ENCODE results near the gene POLG2. TPM values are rescaled to one million over a fixed set of nuclear protein-coding genes. Genes with fewer than 3 reads are reported as not detected.
A peak's percentile ranks its signal among the peaks of the same experiment; 100 is the strongest.

Gene POLG2
- total RNA-seq = 10 to 100 TPM; 36.4 to 42.9 TPM

- peak; percentile 98 for DNase-seq
- POLR2A ChIA-PET = interaction anchor here (0.6 to 4.3 kb wide), 12 partner anchors 9 to 911 kb away, joined by 3 to 179 read pairs (median 5); partner anchors contain the start of genes CEP95 and DDX5
- H3K4me3 Mint-ChIP-seq = peak within 1 kb of the TSS; percentile 100
- H3K4me1 Mint-ChIP-seq = peaks cover 69% of the 10 kb centered on the region
- H3K27ac Mint-ChIP-seq = peak within 1 kb of the TSS; percentile 100
- peak; percentile 86 for ATAC-seq (ENCODE audit: low read depth)
- H3K9me3 Mint-ChIP-seq = no peaks in the 10 kb centered on the region
- H3K27me3 Mint-ChIP-seq = no peaks in the 10 kb centered on the region
- H3K36me3 Mint-ChIP-seq = peaks cover 43% of the 10 kb centered on the region
These were observed at the start of gene POLG2 for GRCh38 chr17:64496786-64497564. Gene POLG2, minus strand, starts transcription at chr17:64497054. Its CDS starts 86 bp downstream, at chr17:64496968.

DNA sequence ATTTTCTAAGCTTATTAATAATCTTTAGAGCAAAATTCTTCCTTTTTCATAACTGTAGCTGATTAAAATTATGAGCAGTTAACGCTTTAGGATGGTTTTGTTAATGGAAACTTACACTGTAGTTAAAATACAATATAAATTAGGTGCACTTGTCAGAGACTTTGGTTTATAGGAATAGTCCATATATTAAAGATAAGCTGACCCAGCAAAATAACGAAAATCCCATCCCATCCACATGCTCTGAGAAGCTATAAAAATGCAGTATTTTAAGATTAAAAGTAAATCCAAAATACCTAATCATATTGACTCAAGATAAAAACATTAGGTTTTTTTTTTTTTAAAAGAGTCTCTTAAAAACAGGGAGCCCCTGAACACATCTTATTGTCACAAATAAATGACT is 47.9 kb upstream of the POLG2 start:
- POLR2A ChIA-PET = no interaction called here
- H3K4me1 Mint-ChIP-seq = no peaks in the 10 kb centered on the region
- no peak overlapping the region for H3K4me3 Mint-ChIP-seq
- no peak for DNase-seq
- no peak for ATAC-seq (ENCODE audit: low read depth)
- H3K9me3 Mint-ChIP-seq = no peaks in the 10 kb centered on the region
- H3K27me3 Mint-ChIP-seq = no peaks in the 10 kb centered on the region
- H3K27ac Mint-ChIP-seq = no peak overlapping the region
- peaks cover 1% of the 10 kb centered on the region for H3K36me3 Mint-ChIP-seq

DNA sequence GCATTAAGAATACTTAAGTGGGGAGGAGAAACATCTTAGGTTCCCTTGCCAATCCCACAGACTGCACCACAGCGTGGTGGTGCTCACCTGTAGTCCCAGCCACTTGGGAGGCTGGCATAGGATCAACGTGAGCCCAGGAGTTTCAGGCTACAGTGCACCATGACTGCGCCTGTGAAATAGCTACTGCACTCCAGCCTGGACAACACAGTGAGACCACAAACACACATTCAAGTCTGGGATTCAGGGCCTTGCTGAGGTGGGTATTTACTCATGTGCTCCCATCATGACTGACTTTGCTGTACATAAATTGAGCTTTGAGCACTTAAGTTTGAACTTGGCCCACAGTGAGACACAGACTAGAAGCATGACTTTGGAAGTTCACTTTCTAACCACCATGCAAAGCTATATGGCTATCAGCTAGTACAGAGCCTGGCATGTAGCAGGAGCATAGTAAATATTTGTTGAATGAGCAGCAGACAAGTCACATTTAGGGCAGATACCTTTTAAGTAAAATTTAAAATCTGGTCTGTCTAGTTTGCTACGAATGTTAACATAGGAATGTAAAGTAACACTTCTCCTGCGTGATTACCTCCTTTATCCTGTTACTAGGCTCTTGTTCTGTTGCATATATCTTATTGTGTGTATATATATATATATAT is 43.4 kb upstream of the POLG2 start:
- POLR2A ChIA-PET = interaction anchor here (1.3 kb wide), 1 partner anchor 35 kb away, joined by 3 read pairs; no protein-coding TSS in a partner anchor
- H3K27ac Mint-ChIP-seq = no peak overlapping the region

DNA sequence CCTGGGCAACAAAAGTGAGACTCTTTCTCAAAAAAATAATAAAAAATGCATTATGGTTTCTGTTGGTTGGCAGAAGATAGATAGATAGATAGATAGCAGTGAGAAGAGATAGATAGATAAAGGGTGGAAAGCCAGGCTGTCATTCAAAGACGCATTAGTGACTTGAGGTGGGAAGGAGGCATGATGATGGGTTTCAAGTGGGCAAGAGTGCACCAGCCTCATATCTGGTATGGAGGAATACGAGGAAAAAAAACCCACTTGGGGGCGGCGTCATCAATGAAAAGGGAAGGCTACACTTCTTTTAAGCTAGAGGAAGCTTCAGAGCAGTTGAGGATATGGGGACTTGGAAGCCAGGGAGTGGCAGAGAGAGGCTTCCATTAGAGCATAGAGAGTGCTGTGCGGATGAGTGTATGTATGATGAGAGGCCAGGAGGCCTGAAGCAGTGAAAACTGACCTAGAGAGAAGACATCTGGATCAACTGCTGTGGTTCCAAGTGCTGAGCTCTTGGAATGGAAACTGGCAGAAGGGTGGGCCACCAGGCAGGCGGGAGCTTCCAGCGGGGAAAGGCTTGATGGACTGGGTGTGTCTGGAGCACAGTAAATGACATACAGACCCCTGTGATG is 41.8 kb upstream of the POLG2 start:
- peaks cover 16% of the 10 kb centered on the region for H3K36me3 Mint-ChIP-seq
- POLR2A ChIA-PET = interaction anchor here (1.9 kb wide), 1 partner anchor 33 kb away, joined by 12 read pairs; the partner anchor contains the start of genes CEP95 and DDX5
- H3K27ac Mint-ChIP-seq = peak overlapping the region; percentile 31
- no peak overlapping the region for H3K4me3 Mint-ChIP-seq
- DNase-seq = no peak
- peaks cover 2% of the 10 kb centered on the region for H3K4me1 Mint-ChIP-seq
- ATAC-seq (ENCODE audit: low read depth) = no peak
- H3K9me3 Mint-ChIP-seq = no peaks in the 10 kb centered on the region
- H3K27me3 Mint-ChIP-seq = no peaks in the 10 kb centered on the region

More for the DNA sequence above, 43.4 kb upstream of the POLG2 start:
- Mint-ChIP-seq H3K9me3 (no peaks in the 10 kb centered on the region), H3K27me3 (no peaks in the 10 kb centered on the region), H3K4me1 (peaks cover 2% of the 10 kb centered on the region), H3K36me3 (peaks cover 12% of the 10 kb centered on the region), H3K4me3 (no peak overlapping the region)
- no peak for ATAC-seq (ENCODE audit: low read depth)
- no peak for DNase-seq

GRCh38 chr17:64537488-64537887 is 40.6 kb upstream of the POLG2 start:
- Mint-ChIP-seq H3K36me3 (peaks cover 18% of the 10 kb centered on the region), H3K27me3 (no peaks in the 10 kb centered on the region), H3K9me3 (no peaks in the 10 kb centered on the region), H3K4me3 (no peak overlapping the region), H3K27ac (no peak overlapping the region), H3K4me1 (peaks cover 2% of the 10 kb centered on the region)
- ATAC-seq (ENCODE audit: low read depth) (no peak), DNase-seq (no peak)
- POLR2A ChIA-PET = interaction anchor here (0.6 to 1.9 kb wide), 2 partner anchors 32 to 518 kb away, joined by 4 to 12 read pairs; partner anchors contain the start of genes CEP95 and DDX5

DNA sequence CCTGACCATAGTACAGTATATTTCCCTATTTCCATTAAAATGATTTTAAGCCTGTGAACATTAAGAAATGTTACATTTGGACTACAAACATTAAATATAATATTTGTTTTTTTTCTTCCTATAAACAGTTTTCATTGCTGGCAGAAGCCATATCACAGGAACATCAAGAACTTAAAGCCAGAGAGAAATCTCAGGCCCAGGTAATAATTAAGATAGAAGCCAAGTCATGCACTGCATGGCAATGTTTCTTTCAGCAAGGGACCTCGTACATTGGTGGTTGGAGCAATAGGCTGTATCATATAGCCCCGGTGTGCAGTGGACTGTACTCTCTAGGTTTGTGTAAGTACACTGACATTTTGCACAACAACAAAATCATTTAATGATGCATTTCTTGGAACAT is 40.1 kb upstream of the POLG2 start:
- peaks cover 18% of the 10 kb centered on the region for H3K36me3 Mint-ChIP-seq
- POLR2A ChIA-PET = interaction anchor here (0.6 kb wide), 1 partner anchor 518 kb away, joined by 4 read pairs; no protein-coding TSS in a partner anchor
- no peaks in the 10 kb centered on the region for H3K9me3 Mint-ChIP-seq
- peaks cover 2% of the 10 kb centered on the region for H3K4me1 Mint-ChIP-seq
- H3K4me3 Mint-ChIP-seq = no peak overlapping the region
- no peak overlapping the region for H3K27ac Mint-ChIP-seq
- ATAC-seq (ENCODE audit: low read depth) (no peak), DNase-seq (no peak)
- H3K27me3 Mint-ChIP-seq = no peaks in the 10 kb centered on the region

- ATAC-seq (ENCODE audit: low read depth) (no peak), DNase-seq (no peak)
- Mint-ChIP-seq H3K9me3 (no peaks in the 10 kb centered on the region), H3K4me3 (no peak overlapping the region), H3K27ac (no peak overlapping the region), H3K4me1 (peaks cover 2% of the 10 kb centered on the region), H3K36me3 (peaks cover 18% of the 10 kb centered on the region), H3K27me3 (no peaks in the 10 kb centered on the region)
- POLR2A ChIA-PET = no interaction called here
These were observed 38.5 kb upstream of the POLG2 start for GRCh38 chr17:64535357-64535756.

DNA sequence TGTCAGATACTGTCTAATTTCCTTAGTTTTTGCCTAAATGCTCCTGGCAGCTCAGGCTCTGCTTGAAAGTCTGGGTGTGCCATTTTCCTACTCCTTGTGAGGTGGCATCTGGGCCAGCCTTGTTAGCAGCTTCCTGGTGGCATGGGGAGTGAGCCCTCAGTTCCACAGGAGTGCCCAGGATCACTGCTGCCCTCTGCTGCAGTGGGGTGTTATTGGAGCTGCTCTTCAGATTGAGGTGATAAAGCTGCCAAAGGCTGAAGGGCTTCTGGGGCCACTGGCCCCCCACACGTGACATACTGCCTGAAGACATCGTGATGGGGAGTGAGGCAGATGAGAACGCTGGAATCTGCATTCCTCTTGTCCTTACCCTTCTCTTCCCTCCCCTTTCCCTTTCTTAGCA is 37.3 kb upstream of the POLG2 start:
- Mint-ChIP-seq H3K9me3 (no peaks in the 10 kb centered on the region), H3K4me1 (peaks cover 2% of the 10 kb centered on the region), H3K4me3 (no peak overlapping the region), H3K27ac (peak overlapping the region; percentile 69), H3K27me3 (no peaks in the 10 kb centered on the region), H3K36me3 (peaks cover 20% of the 10 kb centered on the region)
- DNase-seq (no peak), ATAC-seq (ENCODE audit: low read depth) (peak; percentile 36)
- POLR2A ChIA-PET = interaction anchor here (1.0 kb wide), 1 partner anchor 29 kb away, joined by 4 read pairs; no protein-coding TSS in a partner anchor

GRCh38 chr17:64533784-64534183 is 36.9 kb upstream of the POLG2 start:
- Mint-ChIP-seq H3K27me3 (no peaks in the 10 kb centered on the region), H3K4me1 (peaks cover 2% of the 10 kb centered on the region), H3K27ac (peak overlapping the region; percentile 69), H3K9me3 (no peaks in the 10 kb centered on the region), H3K36me3 (peaks cover 21% of the 10 kb centered on the region), H3K4me3 (no peak overlapping the region)
- DNase-seq = no peak
- POLR2A ChIA-PET = interaction anchor here (1.0 kb wide), 1 partner anchor 28 kb away, joined by 4 read pairs; no protein-coding TSS in a partner anchor
- ATAC-seq (ENCODE audit: low read depth) = no peak

GRCh38 chr17:64532409-64532808 is 35.6 kb upstream of the POLG2 start:
- no peak overlapping the region for H3K4me3 Mint-ChIP-seq
- ATAC-seq (ENCODE audit: low read depth) (no peak), DNase-seq (no peak)
- peaks cover 25% of the 10 kb centered on the region for H3K36me3 Mint-ChIP-seq
- H3K27ac Mint-ChIP-seq = no peak overlapping the region
- H3K27me3 Mint-ChIP-seq = no peaks in the 10 kb centered on the region
- H3K9me3 Mint-ChIP-seq = no peaks in the 10 kb centered on the region
- H3K4me1 Mint-ChIP-seq = peaks cover 2% of the 10 kb centered on the region
- POLR2A ChIA-PET = no interaction called here

GRCh38 chr17:64531955-64532371 is 35.1 kb upstream of the POLG2 start:
- peaks cover under 1% of the 10 kb centered on the region for H3K4me1 Mint-ChIP-seq
- H3K27ac Mint-ChIP-seq = no peak overlapping the region
- no peak for ATAC-seq (ENCODE audit: low read depth)
- DNase-seq = no peak
- peaks cover 23% of the 10 kb centered on the region for H3K36me3 Mint-ChIP-seq
- H3K9me3 Mint-ChIP-seq = no peaks in the 10 kb centered on the region
- POLR2A ChIA-PET = no interaction called here
- no peak overlapping the region for H3K4me3 Mint-ChIP-seq
- no peaks in the 10 kb centered on the region for H3K27me3 Mint-ChIP-seq

DNA sequence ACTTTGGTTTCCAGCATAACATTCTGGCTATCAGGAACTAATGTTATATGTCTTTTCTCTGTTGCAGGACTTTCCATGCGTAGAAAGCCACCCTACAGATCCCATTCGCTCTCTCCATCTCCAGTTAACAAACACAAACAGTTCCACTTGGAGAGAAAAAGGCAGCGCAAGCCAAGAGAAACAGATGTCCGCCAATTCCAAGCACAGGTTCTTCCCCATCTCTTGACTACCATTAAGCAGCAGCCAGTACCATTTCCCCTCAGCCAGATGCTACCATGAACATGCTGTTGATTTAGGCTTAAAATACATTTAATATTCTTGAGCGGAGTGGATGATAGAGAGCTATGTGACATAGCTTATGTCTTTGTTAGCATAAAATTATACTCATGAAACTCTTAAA is 32.4 kb upstream of the POLG2 start:
- no peaks in the 10 kb centered on the region for H3K27me3 Mint-ChIP-seq
- DNase-seq (no peak), ATAC-seq (ENCODE audit: low read depth) (no peak)
- H3K9me3 Mint-ChIP-seq = no peaks in the 10 kb centered on the region
- H3K36me3 Mint-ChIP-seq = peaks cover 27% of the 10 kb centered on the region
- H3K4me1 Mint-ChIP-seq = peaks cover 2% of the 10 kb centered on the region
- H3K27ac Mint-ChIP-seq = no peak overlapping the region
- POLR2A ChIA-PET = no interaction called here
- no peak overlapping the region for H3K4me3 Mint-ChIP-seq

GRCh38 chr17:64527914-64528313 is 31.1 kb upstream of the POLG2 start:
- no peak overlapping the region for H3K4me3 Mint-ChIP-seq
- H3K36me3 Mint-ChIP-seq = peaks cover 27% of the 10 kb centered on the region
- H3K27ac Mint-ChIP-seq = no peak overlapping the region
- DNase-seq (no peak), ATAC-seq (ENCODE audit: low read depth) (no peak)
- H3K9me3 Mint-ChIP-seq = no peaks in the 10 kb centered on the region
- POLR2A ChIA-PET = no interaction called here
- peaks cover 4% of the 10 kb centered on the region for H3K4me1 Mint-ChIP-seq
- no peaks in the 10 kb centered on the region for H3K27me3 Mint-ChIP-seq

Measured in activated naive CD8-positive, alpha-beta T cell treated with anti-CD3 and anti-CD28 coated beads, Interleukin-2, amount 10 ng/mL, durations not matched to agents 7 days and 5 days (primary cell).